CD1c-positive myeloid dendritic cell (primary cell): ENCODE measurements around the gene SLC35F1.
"Not testable (repeated sequence)": the region's sequence is repeated elsewhere in the genome, so short reads cannot be mapped to it uniquely, and the experiment has no call there.

ENCODE experiments used
- DNase-seq: peaks from one replicate; pipeline ENCODE4 v3.0.0-alpha.2; 2016; ENCODE audit errors: extremely low spot score

SLC35F1 gene

DNA sequence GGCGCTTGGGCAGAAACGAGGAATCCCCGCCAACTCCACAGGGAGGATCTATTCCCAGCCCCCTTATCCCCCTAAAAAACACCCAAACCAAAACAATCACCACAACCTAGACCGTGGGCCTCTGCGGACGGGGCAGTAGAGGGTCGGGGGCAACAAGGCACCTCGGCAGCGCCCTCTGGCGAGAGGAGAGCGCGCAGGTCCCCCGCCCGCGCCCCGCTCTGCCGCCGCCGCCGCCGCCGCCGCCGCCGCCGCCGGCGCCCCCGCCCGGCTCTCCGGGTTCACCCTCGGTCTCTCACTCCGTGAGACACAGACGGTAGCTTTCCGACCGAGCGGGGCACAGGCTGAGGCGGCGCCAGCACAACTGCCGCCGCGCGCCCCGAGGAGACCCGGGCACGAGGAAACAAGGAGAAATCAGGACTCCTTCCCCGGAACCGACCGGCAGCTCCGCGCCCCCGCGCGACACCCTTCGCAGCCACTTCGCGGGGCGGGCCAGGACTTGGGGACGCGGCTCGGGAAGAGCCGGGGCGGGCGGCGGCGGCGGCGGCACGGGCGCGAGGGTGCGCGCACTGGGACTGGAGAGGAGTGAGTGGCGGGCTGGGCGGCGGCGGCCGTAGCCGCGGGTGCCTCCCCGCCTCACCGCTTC, at the start of gene SLC35F1:
TSS of gene SLC35F1 (plus strand) at position 307 of the 643 bp plus-strand sequence.
- DNase-seq: no peak

DNA sequence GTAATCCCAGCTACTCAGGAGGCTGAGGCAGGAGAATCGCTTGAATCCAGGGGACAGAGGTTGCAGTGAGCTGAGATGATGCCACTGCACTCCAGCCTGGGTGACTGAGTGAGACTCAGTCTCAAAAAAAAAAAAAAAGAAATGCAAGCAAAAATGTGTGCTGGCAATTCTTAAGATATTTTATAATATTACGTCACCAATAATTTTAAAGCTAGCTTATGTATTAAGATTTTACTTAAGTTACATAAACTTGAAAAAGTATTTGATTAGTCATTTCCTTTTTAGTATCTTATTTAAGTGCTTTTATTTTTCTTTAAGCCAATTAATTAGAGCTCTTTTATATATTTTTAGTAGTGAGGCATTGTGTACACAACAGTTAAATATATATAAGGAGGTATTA, 48.5 kb upstream of the SLC35F1 start:
- DNase-seq: not testable (repeated sequence)

DNA sequence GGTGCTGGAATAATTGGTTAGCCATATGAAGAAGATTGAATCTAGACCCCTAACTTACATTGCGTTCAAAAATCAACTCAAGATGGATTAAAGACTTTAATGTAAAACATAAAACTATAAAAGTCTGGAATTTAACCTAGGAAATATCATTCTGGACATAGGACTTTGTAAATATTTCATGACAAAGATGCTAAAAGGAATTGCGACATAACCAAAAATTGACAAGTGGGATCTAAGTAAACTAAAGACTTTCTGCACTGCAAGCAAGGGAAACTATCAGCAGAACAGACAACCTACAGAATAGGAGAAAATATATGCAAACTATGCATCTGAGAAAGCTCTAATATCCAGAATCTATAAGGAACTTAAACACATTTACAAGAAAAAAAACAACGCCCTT, 45.5 kb upstream of the SLC35F1 start:
- DNase-seq: no peak

DNA sequence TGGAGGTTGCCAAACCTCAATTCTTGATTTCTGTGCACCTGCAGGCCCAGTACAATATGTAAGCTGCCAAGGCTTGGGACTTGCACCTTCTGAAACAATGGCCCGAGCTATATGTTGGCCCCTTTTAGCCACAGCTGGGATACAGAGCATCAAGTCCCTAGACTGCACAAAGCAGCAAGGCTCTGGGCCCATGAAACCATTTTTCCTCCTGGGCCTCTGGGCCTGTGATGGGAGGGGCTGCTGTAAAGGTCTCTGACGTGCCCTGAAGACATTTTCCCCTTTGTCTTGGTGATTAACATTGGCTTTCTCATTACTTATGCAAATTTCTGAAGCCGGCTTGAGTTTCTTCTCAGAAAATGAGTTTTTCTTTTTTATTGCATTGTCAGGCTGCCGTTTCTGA, 40.5 kb upstream of the SLC35F1 start:
- DNase-seq: no peak

DNA sequence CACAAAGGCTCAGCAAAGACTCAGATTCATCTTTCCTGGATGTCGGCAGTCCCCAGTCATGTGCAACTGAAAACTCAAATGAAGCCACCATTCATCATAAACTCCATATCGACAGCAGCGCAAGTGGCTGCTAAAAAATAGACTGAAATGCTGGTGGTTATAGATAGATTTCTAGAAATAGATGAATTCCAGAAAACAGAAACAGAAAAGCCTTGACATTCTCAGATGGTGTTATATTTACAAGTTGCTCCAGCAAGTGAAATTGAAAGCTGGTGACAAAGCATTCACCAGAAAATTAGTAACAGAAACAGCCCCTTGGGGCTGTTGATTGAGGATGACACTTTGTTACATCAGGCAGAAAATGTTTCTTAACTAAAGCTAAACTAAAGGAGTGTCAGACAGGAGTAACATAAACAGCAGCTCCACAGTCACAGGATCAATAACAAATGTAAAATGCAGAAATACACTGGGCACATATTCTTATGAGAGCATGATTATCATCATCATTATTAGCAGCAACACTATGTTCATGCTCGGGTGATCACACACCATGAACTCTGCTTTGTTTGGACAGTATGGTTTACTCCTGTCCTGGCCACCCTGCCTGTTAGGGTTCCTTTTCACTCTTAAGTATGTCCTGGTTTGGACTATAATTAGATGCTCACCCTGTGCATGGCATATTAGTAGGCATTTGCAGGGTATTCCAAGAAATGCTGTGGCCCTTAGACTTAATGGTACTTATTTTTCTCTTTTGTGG, 36.4 kb upstream of the SLC35F1 start:
- no peak for DNase-seq

DNA sequence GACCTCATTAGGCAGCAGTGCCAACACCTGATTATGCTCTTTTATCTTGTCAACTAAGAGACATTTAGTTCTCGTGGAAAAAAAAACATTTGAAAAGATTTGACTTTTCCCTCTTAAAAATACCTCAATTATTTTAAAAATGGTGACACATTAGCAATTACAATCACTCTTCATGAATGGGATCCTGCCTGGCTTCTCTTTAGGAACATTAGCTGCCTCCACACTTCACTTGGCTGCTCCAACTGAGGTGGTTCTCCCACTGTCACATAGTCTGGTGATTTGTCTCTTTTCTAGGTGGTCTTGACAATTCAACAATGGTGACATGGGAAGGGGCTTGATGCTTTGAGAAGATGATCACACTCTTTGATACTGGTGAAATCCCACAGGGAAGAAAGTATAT, 26.2 kb upstream of the SLC35F1 start:
- DNase-seq: no peak

DNA sequence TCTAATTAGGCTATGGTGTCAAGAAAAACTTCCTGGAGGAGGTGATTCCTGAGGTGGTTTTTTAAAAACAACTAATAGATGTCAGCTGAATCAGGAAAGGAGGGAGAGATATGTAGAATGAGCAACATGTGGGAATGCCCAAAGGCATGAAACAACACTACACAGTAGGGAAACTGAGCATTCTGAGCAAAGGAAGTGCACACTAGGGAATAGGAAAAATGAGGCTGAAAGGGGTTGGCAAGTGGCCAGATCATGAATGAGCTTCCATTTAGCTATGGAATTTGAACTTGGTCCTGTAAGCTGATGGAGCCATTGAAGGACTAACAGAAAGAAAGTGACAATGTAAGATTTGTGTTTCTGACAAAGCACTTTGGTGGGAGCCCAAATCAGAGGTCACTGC, 16.9 kb upstream of the SLC35F1 start:
- no peak for DNase-seq

DNA sequence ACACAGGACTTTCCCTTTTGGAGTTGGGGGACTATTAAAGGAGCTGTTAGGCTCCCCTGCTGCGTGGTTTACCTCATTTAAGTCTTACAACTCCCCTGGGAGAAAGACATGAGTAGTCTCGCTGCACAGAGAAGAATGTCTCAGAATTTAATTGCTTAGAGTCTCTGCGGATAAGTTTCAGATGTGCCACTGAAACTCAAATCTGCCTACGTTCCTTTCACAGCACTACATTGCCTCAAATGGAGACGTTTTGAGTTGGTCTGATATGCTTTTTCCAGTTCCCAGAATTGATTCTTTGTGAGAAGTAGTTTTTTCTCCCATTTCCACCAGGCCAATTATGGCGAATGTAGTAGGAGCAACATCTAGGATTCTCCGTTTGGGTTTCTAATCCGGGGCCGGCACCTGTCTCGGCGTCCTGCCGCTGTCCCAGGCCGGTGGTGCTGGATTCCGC, 532 bp upstream of the SLC35F1 start:
- no peak for DNase-seq

DNA sequence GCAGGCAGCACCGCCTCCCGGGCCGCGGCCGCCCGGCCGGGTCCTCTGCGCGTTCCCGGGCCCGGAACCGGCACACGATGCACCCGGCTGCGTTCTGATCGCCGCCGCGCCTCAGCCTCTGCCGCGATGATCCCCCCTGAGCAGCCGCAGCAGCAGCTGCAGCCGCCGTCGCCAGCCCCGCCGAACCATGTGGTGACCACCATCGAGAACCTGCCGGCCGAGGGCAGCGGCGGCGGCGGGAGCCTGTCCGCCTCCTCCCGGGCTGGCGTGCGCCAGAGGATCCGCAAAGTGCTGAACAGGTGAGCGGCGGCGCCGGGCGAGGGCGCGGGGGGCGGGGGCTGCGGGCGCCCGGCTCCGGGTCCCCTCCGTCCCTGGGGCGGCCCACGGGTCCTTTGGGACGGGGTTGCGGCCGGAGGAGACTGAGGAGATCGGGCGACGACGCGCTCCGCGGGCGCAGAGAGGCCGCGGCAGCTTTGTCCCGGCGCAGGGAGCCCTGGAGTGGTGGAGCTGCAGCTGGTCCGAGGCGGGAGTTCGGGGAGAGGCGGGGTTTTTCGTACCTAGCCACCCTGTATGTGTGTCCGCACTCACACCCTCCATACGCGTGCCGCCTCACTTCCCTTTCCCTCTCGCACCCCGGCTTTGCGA, 659 bp downstream of the SLC35F1 start:
- DNase-seq: no peak

DNA sequence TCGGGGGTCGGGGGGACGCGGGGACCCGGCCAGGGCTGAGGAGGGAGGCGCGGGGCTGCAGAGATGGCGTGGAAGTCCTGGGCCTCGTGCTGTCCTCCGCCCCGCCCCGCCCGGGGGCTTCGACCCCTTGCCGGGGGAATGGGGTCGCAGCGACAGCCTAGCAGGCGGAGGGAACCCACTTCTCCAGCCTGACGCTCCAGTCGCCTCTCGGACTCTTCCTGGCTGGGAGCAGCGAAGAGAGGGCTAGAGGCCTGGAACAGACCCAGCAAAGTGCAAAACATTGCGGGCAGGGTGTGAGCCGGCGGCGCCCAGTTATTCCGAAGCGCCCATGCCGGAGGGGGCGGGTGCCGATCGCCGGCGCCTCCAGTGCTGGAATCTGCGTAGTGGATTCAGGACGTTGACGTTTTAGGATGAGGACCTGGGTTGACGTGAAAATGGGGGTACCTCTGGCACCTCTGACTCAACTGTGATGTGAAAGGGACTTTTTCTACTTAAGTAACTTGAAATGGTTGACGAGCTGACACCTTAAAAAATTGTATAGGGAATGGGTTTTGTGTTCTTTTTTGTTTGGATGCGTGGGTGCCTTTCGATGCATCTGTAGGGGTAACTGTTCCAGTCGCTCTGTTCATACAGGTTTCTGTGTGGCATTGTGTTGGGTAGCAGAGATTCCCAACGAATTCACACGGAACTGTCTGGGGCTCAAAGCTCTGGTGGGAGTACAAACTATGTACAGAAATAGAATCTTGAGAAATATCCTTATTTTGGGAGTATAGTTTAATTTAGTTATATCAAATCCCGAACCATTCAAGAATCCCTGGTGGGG, 1.4 kb downstream of the SLC35F1 start:
- no peak for DNase-seq

DNA sequence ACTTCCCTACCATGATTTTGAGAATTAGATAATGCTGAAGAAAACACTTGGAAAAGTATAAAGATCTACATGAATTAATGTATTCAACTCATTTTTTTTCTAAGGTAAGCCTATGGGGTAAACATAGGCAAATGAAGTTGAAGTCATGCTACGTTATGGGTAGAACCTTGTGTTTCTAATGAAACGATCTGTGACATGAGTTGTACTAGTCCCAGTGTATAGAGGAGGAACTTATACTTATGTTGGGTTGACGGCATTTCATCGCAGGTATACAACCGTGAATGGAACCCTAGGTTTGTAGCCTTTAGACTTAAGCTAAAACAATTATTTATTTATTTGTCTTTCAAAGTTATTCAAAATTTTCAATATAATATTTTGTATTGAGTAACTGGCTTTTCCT, 2.6 kb downstream of the SLC35F1 start:
- no peak for DNase-seq

DNA sequence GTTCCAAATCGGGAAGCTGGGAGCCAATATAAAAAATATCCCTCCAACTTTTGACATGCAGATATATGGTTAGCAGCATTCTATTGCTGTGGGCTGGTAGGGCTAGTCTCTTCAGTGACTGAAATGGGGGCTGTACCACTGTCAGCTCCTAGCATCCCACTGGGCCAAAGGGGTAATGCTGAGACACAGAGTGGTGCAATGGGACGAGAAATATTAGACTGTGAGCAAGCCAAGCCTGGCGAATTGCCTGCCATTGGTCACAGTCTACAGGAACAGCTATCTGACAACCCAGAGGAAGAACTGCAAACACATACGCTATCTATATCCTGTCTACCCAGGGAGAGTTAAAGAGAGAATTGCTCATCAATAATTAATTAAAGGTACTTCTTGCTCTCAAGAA, 3.5 kb downstream of the SLC35F1 start:
- DNase-seq: no peak

DNA sequence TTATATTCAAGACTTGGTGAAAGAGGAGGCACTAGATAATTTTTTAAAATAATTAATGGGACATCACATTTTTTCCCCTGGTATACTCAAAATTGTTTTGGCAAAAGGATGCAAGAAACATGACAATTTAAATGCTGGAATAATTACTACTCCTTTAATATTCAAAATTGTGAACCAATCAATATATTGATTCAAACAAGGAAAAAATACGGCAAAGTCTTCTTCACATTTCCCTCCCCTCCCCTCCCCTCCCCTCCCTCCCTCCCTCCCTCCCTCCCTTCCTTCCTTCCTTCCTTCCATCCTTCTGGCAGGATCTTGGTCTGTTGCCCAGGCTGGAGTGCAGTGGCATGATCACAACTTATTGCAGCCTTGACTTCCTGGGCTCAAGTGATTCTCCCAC, 4.1 kb downstream of the SLC35F1 start:
- DNase-seq: no peak

DNA sequence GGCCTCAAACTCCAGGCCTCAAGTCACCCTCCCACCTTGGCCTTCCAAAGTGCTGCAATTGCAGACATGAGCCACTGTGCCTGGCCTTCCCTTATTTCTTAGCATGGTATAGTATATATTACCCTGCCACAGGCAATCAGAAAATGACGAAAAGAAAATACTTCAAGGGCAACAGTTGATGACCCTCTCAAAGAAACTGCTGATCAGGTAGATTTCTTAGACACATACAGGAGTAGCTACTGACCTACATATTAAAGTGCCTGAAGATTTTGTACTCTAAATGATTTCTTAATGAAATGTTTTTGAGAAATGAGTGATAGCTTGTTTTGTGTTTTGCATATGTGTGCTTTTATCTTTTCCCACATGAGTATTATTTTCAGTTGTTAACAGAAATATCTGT, 4.6 kb downstream of the SLC35F1 start:
- no peak for DNase-seq

DNA sequence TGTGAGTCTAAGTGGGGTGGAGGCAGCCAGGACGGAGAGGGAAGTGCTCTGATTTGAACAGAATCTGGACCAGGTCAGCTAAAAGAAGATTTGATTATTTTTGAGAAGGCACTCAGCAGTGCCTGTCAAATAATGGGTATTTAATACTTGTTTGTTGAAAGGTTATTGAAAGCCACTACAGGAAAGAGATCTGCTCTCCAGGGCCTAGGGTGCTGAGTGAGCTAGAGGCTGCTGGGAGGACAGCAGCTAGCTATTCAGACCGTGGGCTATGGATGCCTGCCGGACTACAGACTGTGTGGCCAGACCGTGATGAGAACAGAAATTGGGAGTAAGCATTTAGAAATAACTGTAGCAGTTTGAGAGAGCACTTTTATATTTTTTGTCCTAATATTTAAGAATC, 8.8 kb downstream of the SLC35F1 start:
- no peak for DNase-seq

DNA sequence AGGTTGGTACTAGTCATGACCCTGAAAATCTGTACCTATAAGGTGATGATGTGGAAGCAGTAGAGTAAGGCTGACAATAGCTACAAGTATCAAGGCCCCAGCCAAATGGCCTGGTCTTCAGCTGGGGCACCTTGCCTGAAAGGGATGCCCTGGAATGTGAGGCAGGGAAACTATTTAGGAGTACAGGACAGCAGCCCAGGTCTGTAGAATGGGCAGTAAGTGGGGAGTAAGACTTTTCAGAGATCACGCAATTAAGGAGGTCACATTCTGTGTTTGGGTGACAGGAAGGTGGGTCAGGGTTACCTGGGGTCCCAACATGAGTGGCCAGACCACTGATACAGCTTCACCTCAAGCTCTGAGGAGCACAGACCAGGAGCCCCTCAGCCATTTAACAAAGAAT, 9.4 kb downstream of the SLC35F1 start:
- no peak for DNase-seq

DNA sequence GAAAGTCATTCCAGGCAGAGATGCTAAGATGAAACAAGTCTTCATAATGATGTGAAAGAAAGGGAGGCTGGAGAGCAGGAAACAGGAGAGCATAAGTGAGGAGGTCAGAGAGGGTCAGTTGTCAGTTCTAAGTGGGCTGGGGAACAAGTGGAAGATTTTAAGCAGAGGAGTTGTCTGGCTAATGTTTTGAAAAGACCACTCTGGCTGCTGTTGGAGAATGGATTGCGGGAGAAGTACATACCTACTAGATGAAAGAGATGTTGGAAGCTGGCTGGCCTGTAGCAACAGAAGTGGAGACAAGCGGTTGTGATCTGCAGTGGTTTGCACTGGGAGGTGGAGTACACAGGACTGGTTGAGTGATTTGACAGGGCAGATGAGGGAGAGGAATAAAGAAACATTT, 10.1 kb downstream of the SLC35F1 start:
- no peak for DNase-seq

DNA sequence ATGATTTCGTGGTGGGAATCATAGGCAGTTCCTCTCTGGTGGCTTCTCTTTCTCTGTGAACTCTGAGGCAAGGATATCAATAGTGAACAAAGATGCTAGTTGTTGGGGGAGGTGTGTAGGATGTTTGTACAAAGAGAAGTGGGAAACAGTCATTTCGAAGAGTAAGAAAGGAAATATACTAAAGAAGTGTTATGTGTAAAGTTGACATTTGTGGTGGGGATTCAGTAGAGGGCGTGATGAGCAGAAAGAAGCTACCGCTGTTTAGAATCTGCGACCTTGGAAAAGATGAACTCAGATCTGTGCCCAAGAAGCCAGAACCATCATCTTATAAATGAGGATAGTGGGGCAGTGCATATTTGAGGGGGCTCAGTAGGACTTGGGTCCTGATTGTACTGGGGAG, 11.4 kb downstream of the SLC35F1 start:
- no peak for DNase-seq

DNA sequence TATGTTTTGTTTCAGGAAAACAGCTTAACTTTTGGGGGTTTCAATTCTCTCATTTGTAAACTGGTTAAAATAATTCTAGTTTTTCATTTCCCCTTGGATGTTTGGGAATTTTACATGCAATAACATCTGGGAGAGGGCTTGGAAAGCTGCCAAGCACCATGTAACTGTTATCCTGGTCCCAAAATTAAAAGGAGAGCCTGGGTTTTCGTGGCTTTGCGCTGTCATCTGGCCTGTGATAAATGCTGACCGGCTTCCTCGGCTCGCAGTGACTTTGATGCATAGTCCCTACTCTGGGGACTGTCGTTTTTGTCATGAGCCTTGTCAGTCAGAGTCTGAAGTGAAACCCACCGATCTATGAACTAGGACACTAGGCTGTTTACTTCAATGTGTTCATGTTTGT, 12.2 kb downstream of the SLC35F1 start:
- no peak for DNase-seq

DNA sequence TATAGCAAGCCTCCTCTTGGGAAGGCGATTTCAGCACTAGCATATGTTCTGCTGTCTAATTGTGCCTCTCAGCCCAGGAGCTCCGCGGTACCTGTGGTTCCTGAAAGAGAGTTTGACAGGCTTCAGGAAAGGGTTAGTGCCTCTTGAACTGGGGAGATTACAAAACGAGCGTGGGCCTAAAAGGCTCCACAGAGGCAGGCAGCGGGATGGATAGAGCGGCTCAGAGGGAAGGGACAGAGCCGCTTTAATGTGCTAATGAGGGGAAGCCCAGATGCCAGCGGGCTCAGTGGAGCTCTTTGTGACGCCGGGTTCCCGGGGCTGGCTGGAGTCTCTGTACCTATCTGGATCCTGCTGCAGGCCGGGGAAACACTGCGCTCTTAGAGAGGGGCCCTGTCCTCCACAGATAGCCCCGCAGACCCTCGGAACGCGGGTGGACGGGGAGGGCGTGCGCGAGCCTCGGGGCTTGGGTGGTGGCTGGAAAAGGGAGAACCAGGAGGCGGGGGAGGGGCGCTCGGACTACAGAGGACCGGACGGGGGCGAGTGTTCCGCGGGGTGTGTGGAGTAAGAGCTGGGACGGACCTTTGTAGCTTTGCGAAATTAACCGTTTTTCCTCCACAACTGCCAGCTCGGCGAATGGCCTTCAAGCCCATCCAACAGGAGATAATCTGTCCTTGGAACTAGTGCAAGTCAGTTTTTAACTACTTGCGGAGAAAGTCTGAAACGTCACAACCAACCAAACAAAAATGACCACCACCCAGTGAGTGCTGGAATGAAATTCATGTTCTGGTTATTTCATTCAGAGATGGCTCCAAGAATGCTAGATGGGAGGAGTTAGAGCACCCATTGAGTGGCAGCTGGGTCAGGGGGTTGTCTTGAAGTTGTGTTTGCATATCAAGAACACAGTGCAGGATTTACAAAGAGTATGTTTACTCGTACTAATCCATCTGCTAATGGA, 13.0 kb downstream of the SLC35F1 start:
- no peak for DNase-seq

DNA sequence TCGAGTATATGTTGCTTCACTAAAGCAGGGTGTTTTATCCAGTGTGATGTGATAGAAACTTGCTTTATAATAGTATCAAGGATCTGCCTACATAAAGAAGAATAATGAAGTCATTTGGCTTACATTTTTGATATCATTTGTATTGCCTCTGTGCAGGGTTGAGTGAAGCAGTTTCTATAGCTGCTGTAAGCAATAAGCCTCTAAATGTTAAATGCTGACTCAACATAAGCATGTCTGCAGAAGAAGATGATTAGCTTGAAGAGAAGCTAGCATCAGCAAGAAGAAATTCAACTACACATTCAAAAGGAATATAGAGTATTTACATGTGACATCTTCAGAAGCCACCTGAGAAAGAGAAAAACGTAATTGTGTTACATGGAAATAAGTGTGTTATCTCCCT, 17.6 kb downstream of the SLC35F1 start:
- no peak for DNase-seq
